GM12891 (cell line): ENCODE measurements around the gene MAN2A2.

ENCODE experiments used
- PAX5 ChIP-seq: IDR thresholded peaks from 2 replicates; pipeline ENCODE4 v1.6.1; 2011; ENCODE audit warnings: low read length, moderate library complexity, mild to moderate bottlenecking; ENCODE audit not compliant: insufficient read depth, severe bottlenecking
- POLR2A ChIP-seq: IDR thresholded peaks from 2 replicates; pipeline ENCODE4 v1.6.1; 2011; ENCODE audit warnings: low read depth, low read length, control low read depth
- POLR2AphosphoS5 ChIP-seq: IDR thresholded peaks from 2 replicates; pipeline ENCODE4 v1.6.1; 2011; ENCODE audit warnings: low read depth, low read length, control low read depth
- POU2F2 ChIP-seq: IDR thresholded peaks from 2 replicates; pipeline ENCODE4 v1.6.1; 2011; ENCODE audit warnings: low read depth, mild to moderate bottlenecking, control low read depth, low read length, moderate library complexity
- SPI1 ChIP-seq: IDR thresholded peaks from 2 replicates; pipeline ENCODE4 v1.6.1; 2011; ENCODE audit warnings: low read depth, low read length, control low read depth
- TAF1 ChIP-seq: IDR thresholded peaks from 2 replicates; pipeline ENCODE4 v1.6.1; 2011; ENCODE audit warnings: low read depth, low read length, control low read depth

DNA sequence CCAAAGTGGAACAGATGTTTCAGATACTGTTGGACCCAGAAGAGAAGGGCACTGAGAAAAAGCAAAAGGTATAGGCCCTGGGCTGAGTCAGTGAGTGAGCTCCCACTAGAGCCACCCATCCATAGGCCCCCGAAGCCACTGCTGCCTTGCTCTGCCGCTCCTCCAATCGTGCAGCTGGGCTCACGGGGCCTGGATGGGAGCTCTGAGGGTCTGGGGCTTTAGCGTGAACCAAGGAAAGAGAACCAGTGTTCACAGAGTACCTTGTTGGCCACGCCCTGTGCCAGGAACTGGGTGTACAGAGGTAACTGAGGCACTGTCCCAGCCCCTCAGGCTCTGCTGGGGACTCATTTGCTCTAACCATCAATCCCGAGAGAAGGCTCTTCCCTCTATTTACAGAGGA lies 36.7 kb downstream of the MAN2A2 start:
- no peak for TF ChIP-seq POLR2A
- TF ChIP-seq PAX5 = no peak
- TF ChIP-seq POLR2AphosphoS5 = no peak
- TF ChIP-seq TAF1 = no peak
- TF ChIP-seq POU2F2 = no peak
- TF ChIP-seq SPI1 = no peak
